GM23338 (cell line): ENCODE results near the gene LSM11. TPM values are rescaled to one million over a fixed set of nuclear protein-coding genes. Genes with fewer than 3 reads are reported as not detected.

ENCODE experiments used
- ATAC-seq: fragments of 200-7000 bp; cut with Tn5 transposase; 3 replicates; pipeline ENCODE4 v1.9.1; 2020
- DNase-seq: peaks from one replicate; pipeline ENCODE4 v3.0.0-alpha.2; 2015; ENCODE audit warnings: low spot score
- H2AFZ ChIP-seq: fragments of 200-600 bp; sonication (generic); 2 replicates; pipeline ENCODE4 v1.8.0; 2016; ENCODE audit warnings: antibody characterized with exemption, mild to moderate bottlenecking, moderate library complexity
- H3F3A ChIP-seq: fragments of 200-600 bp; sonication (generic); replicated peaks from 2 replicates; pipeline ENCODE4 v1.8.0; 2017; ENCODE audit warnings: antibody characterized with exemption, mixed run types, low read depth
- H3K27ac ChIP-seq: fragments of 200-600 bp; sonication (generic); 2 replicates; pipeline ENCODE4 v1.6.1; 2016; ENCODE audit warnings: low read depth
- H3K27me3 ChIP-seq: fragments of 200-600 bp; sonication (generic); 2 replicates; pipeline ENCODE4 v1.8.0; 2016; ENCODE audit warnings: mild to moderate bottlenecking, mixed run types, moderate library complexity; ENCODE audit not compliant: insufficient read depth
- H3K36me3 ChIP-seq: fragments of 200-600 bp; sonication (generic); 2 replicates; pipeline ENCODE4 v1.8.0; 2016; ENCODE audit warnings: mild to moderate bottlenecking; ENCODE audit not compliant: insufficient read depth
- H3K4me1 ChIP-seq: fragments of 200-600 bp; sonication (generic); 2 replicates; pipeline ENCODE4 v1.8.0; 2016; ENCODE audit warnings: mild to moderate bottlenecking, moderate library complexity; ENCODE audit not compliant: insufficient read depth
- H3K4me2 ChIP-seq: fragments of 200-600 bp; sonication (generic); 2 replicates; pipeline ENCODE4 v1.7.1; 2017; ENCODE audit warnings: mixed run types
- H3K4me3 ChIP-seq: fragments of 200-600 bp; sonication (generic); 2 replicates; pipeline ENCODE4 v1.6.1; 2016; ENCODE audit warnings: mixed run types
- H3K79me2 ChIP-seq: fragments of 200-600 bp; sonication (generic); replicated peaks from 2 replicates; pipeline ENCODE4 v1.8.0; 2017; ENCODE audit warnings: mild to moderate bottlenecking; ENCODE audit not compliant: insufficient read depth
- H3K9me2 ChIP-seq: fragments of 200-600 bp; sonication (generic); 2 replicates; pipeline ENCODE4 v1.8.0; 2017; ENCODE audit not compliant: insufficient read depth
- H4K20me1 ChIP-seq: fragments of 200-600 bp; sonication (generic); replicated peaks from 2 replicates; pipeline ENCODE4 v1.8.0; 2017; ENCODE audit warnings: mild to moderate bottlenecking; ENCODE audit not compliant: insufficient read depth
- H3K27ac Mint-ChIP-seq: 2 replicates; pipeline ENCODE4 v1.8.0; 2020; ENCODE audit warnings: inconsistent platforms, mild to moderate bottlenecking, moderate library complexity, mixed read lengths
- H3K27me3 Mint-ChIP-seq: 3 replicates; pipeline ENCODE4 v1.8.0; 2022; ENCODE audit warnings: low read depth, mild to moderate bottlenecking, moderate library complexity, mixed read lengths, inconsistent platforms; ENCODE audit not compliant: insufficient read depth, poor library complexity
- H3K36me3 Mint-ChIP-seq: 3 replicates; pipeline ENCODE4 v1.8.0; 2021; ENCODE audit warnings: low read depth, mild to moderate bottlenecking, inconsistent platforms, moderate library complexity, mixed read lengths
- H3K4me1 Mint-ChIP-seq: 3 replicates; pipeline ENCODE4 v1.8.0; 2020; ENCODE audit warnings: mild to moderate bottlenecking, inconsistent platforms, mixed read lengths
- H3K4me3 Mint-ChIP-seq: 3 replicates; pipeline ENCODE4 v1.8.0; 2021; ENCODE audit warnings: moderate library complexity, mild to moderate bottlenecking, inconsistent platforms, mixed read lengths
- H3K9me3 Mint-ChIP-seq: 3 replicates; pipeline ENCODE4 v1.8.0; 2020; ENCODE audit warnings: moderate library complexity, mild to moderate bottlenecking, inconsistent platforms, mixed read lengths
- CREB1 ChIP-seq: fragments of 250-450 bp; sonication (Bioruptor Pico); IDR thresholded peaks from 2 replicates; pipeline ENCODE4 v1.5.0; 2020; ENCODE audit warnings: low read depth, mild to moderate bottlenecking, moderate library complexity
- CTCF ChIP-seq, 2 experiments: fragments of 200-600 bp in 1 of 2; sonication (generic) in 1 of 2; conservative IDR thresholded peaks; 2 replicates each; pipeline versions ENCODE4 v1.5.1 to v1.6.1; 2016 to 2017; ENCODE audit warnings: antibody characterized with exemption in 2 of 2, low read depth in 2 of 2, mild to moderate bottlenecking in 2 of 2, moderate library complexity in 1 of 2
- JUNB ChIP-seq: IDR thresholded peaks from one replicate; pipeline ENCODE4 v1.6.1; 2016; ENCODE audit warnings: antibody characterized with exemption; ENCODE audit not compliant: unreplicated experiment
- STAT1 ChIP-seq: IDR thresholded peaks from one replicate; pipeline ENCODE4 v1.6.1; 2016; ENCODE audit warnings: antibody characterized with exemption; ENCODE audit not compliant: unreplicated experiment
- ZNF114 ChIP-seq: fragments of 250-450 bp; sonication (Bioruptor Pico); IDR thresholded peaks from 2 replicates; pipeline ENCODE4 v1.5.0; 2020; ENCODE audit warnings: mild to moderate bottlenecking, moderate library complexity
- ZNF331 ChIP-seq: fragments of 250-450 bp; sonication (Bioruptor Pico); IDR thresholded peaks from 2 replicates; pipeline ENCODE4 v1.5.0; 2020; ENCODE audit warnings: low read depth, mild to moderate bottlenecking, moderate library complexity
- ZNF462 ChIP-seq: fragments of 250-450 bp; sonication (Bioruptor Pico); IDR thresholded peaks from 2 replicates; pipeline ENCODE4 v1.5.0; 2020; ENCODE audit warnings: mild to moderate bottlenecking, moderate library complexity
- polyA plus RNA-seq: library from polyadenylated mRNA; unstranded; fragments of >200 nt; fragmentation: Nextera tagmentation; extraction: Ambion mirVana; gene quantifications from 2 replicates; pipeline ENCODE4 v1.2.1, GENCODE V29; 2016
- total RNA-seq: library from RNA; depleted of rRNA; stranded (reverse); fragments of >200 nt; shearing (Covaris generic); gene quantifications from 2 replicates; pipeline ENCODE4 v1.2.3, GENCODE V29; 2014

The LSM11 gene
- total and polyA plus RNA-seq, 2 experiments from 2014 or later = 1.2 to 3.8 TPM

DNA sequence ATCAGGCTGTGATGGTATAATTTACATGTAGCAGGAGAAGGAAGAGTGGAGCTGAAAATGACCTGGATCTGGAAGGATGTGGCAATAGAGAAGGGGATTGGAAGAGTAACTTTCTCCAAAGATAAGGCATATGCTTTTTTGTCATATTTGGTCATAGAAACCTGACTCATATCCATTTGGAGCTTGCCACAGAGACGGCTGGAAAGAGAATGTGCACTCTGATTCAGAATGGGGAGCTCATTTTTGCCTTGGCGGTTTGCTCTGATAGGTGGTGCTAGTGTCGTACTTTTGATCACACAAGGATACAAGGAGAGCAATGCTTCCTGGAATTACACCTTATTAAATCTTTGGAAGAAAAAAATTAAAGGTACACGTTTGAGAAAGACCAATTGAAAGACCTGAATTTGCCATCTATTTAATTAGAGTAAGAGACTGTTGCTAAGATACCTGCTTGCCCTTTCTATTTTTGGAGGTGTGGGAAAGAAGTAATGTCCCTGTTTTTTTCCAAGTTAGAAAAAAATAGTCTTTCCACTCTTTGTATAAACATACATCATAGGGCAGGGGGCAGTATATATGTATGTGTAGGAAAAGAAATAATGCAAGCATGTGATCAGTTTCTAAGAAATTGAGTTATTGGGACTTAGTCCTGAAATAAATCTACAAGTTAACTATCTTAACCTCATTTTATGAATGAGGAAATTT is 5.4 kb downstream of the LSM11 start:
- TF ChIP-seq ZNF331 (CRISPR knock-in tag) (no peak), ZNF462 (no peak), JUNB (no peak), STAT1 (no peak), ZNF114 (no peak), CTCF (conservative IDR thresholded peaks at IDR 0.05; ENCODE audit: low read depth in 2 of 2) (peak in 1 of 2 experiments; percentile 33; a peak in 2 of 4 replicates), CREB1 (CRISPR knock-in tag) (no peak)
- Histone ChIP-seq H2AFZ (no peak overlapping the region), H3K4me2 (no peak overlapping the region), H3K4me1 (no peaks in the 10 kb centered on the region), H4K20me1 (no peaks in the 10 kb centered on the region), H3K27me3 (peaks cover 21% of the 10 kb centered on the region), H3K79me2 (no peaks in the 10 kb centered on the region), H3K27ac (no peak overlapping the region), H3K36me3 (no peaks in the 10 kb centered on the region), H3F3A (no peaks in the 10 kb centered on the region), H3K9me2 (no peaks in the 10 kb centered on the region), H3K4me3 (no peak overlapping the region)
- Mint-ChIP-seq H3K9me3 (no peaks in the 10 kb centered on the region; the same call in 2 of the 3 replicates), H3K4me3 (no peak overlapping the region), H3K27me3 (peaks cover 11% of the 10 kb centered on the region), H3K36me3 (no peaks in the 10 kb centered on the region; the same call in 2 of the 3 replicates), H3K4me1 (peaks cover 12% of the 10 kb centered on the region; the same call in 2 of the 3 replicates), H3K27ac (no peak overlapping the region)
- DNase-seq (no peak), ATAC-seq (no peak)
